SK-N-SH treated with all-trans-retinoic acid at 6 μM for 48 hours (cell line): ENCODE results near the gene S100A16.
"Not testable (repeated sequence)": the region's sequence is repeated elsewhere in the genome, so short reads cannot be mapped to it uniquely, and the experiment has no call there.

Experiments
- GLIS3 ChIP-seq: fragments of 250-450 bp; sonication (Bioruptor Pico); IDR thresholded peaks from 2 replicates; pipeline ENCODE4 v1.5.0; 2020; ENCODE audit warnings: mild to moderate bottlenecking, moderate library complexity
- ISL1 ChIP-seq: fragments of 250-450 bp; sonication (Bioruptor Pico); IDR thresholded peaks from 2 replicates; pipeline ENCODE4 v2.1.2; 2022; ENCODE audit warnings: mild to moderate bottlenecking, moderate library complexity
- OSR1 ChIP-seq: fragments of 250-450 bp; sonication (Bioruptor Pico); IDR thresholded peaks from 2 replicates; pipeline ENCODE4 v1.8.0; 2022; ENCODE audit warnings: moderate library complexity, mild to moderate bottlenecking, inconsistent platforms
- PATZ1 ChIP-seq: fragments of 250-450 bp; sonication (Bioruptor Pico); IDR thresholded peaks from 2 replicates; pipeline ENCODE4 v1.8.0; 2020; ENCODE audit warnings: mild to moderate bottlenecking, moderate library complexity, borderline replicate concordance
- PPARA ChIP-seq: fragments of 250-450 bp; sonication (Bioruptor Pico); IDR thresholded peaks from 2 replicates; pipeline ENCODE4 v1.5.0; 2020; ENCODE audit warnings: mild to moderate bottlenecking, borderline replicate concordance
- ZFP3 ChIP-seq: fragments of 250-450 bp; sonication (Bioruptor Pico); IDR thresholded peaks from 2 replicates; pipeline ENCODE4 v1.5.0; 2020; ENCODE audit warnings: mild to moderate bottlenecking, moderate library complexity
- ZFP30 ChIP-seq: fragments of 450-650 bp; formaldehyde crosslinking; IDR thresholded peaks from 2 replicates; pipeline ENCODE4 v1.5.0; 2022; ENCODE audit warnings: mild to moderate bottlenecking, moderate library complexity
- ZNF8 ChIP-seq: fragments of 450-650 bp; formaldehyde crosslinking; IDR thresholded peaks from 2 replicates; pipeline ENCODE4 v1.5.0; 2020; ENCODE audit warnings: mild to moderate bottlenecking, moderate library complexity

GRCh38 chr1:153588033-153588432, 24.9 kb downstream of the S100A16 start:
- TF ChIP-seq OSR1; ZFP30; ZFP3; PPARA (CRISPR knock-in tag); PATZ1 (CRISPR knock-in tag); ISL1; ZNF8 (CRISPR knock-in tag); GLIS3 (CRISPR knock-in tag): not testable (repeated sequence)
